ENCODE results near the gene ARHGAP12. TPM values are rescaled to one million over a fixed set of nuclear protein-coding genes. Genes with fewer than 3 reads are reported as not detected.

ARHGAP12 gene
- polyA plus RNA-seq, 1 donor from 2014 or later: 62.6 TPM

GRCh38 chr10:31947144-31947926, 18.7 kb upstream of the ARHGAP12 start:
- H3K27ac ChIP-seq (ENCODE audit: low read length): no peak overlapping the region
- no peaks in the 10 kb centered on the region for H3K9me2 ChIP-seq (ENCODE audit: insufficient read depth, low read length)
- no peaks in the 10 kb centered on the region for H3K36me3 ChIP-seq (ENCODE audit: insufficient read depth, low read length)
- H3K4me2 ChIP-seq (ENCODE audit: low read length): no peak overlapping the region
- H3F3A ChIP-seq (ENCODE audit: insufficient read depth, low read length, poor library complexity, severe bottlenecking): no peaks in the 10 kb centered on the region
- H3K27me3 ChIP-seq (ENCODE audit: insufficient read depth, low read depth, low read length): no peaks in the 10 kb centered on the region
- no peaks in the 10 kb centered on the region for H3K9me3 ChIP-seq (ENCODE audit: low read length)
- no peak overlapping the region for H3K9ac ChIP-seq (ENCODE audit: low read length)
- no peaks in the 10 kb centered on the region for H4K20me1 ChIP-seq (ENCODE audit: insufficient read depth)
- TF ChIP-seq SMC3 (conservative IDR thresholded peaks at IDR 0.05; ENCODE audit: poor library complexity): peak; percentile 38
- TF ChIP-seq POLR2AphosphoS5 (IDR thresholded peaks at IDR 0.05): no peak
- no peak for TF ChIP-seq EZH2 (IDR thresholded peaks at IDR 0.05; ENCODE audit: borderline replicate concordance, insufficient read depth, low read length, poor library complexity, severe bottlenecking)
- TF ChIP-seq CTCF (IDR thresholded peaks at IDR 0.05; ENCODE audit: poor library complexity, severe bottlenecking): peak; percentile 34
- TF ChIP-seq TAF1 (IDR thresholded peaks at IDR 0.05; ENCODE audit: low read depth): no peak
- TF ChIP-seq REST (IDR thresholded peaks at IDR 0.05; ENCODE audit: borderline replicate concordance): no peak
- H2AFZ ChIP-seq (ENCODE audit: low read depth, low read length): no peak overlapping the region
- no peak overlapping the region for H3K4me3 ChIP-seq (ENCODE audit: low read length)
- H3K79me2 ChIP-seq (replicated peaks; ENCODE audit: insufficient read depth, low read length): no peaks in the 10 kb centered on the region

- Histone ChIP-seq H3K4me3 (ENCODE audit: low read length) (no peak overlapping the region), H3F3A (ENCODE audit: insufficient read depth, low read length, poor library complexity, severe bottlenecking) (no peaks in the 10 kb centered on the region), H3K9me2 (ENCODE audit: insufficient read depth, low read length) (no peaks in the 10 kb centered on the region), H3K9me3 (ENCODE audit: low read length) (no peaks in the 10 kb centered on the region), H4K20me1 (ENCODE audit: insufficient read depth) (no peaks in the 10 kb centered on the region), H3K27me3 (ENCODE audit: insufficient read depth, low read depth, low read length) (no peaks in the 10 kb centered on the region), H2AFZ (ENCODE audit: low read depth, low read length) (no peak overlapping the region), H3K4me2 (ENCODE audit: low read length) (no peak overlapping the region), H3K36me3 (ENCODE audit: insufficient read depth, low read length) (no peaks in the 10 kb centered on the region), H3K9ac (ENCODE audit: low read length) (no peak overlapping the region), H3K79me2 (replicated peaks; ENCODE audit: insufficient read depth, low read length) (no peaks in the 10 kb centered on the region), H3K27ac (ENCODE audit: low read length) (no peak overlapping the region)
- TF ChIP-seq MXI1 (conservative IDR thresholded peaks at IDR 0.05; ENCODE audit: poor library complexity, severe bottlenecking): no peak
- TF ChIP-seq POLR2AphosphoS5 (IDR thresholded peaks at IDR 0.05): no peak
- no peak for TF ChIP-seq REST (IDR thresholded peaks at IDR 0.05; ENCODE audit: borderline replicate concordance)
- TF ChIP-seq SMC3 (conservative IDR thresholded peaks at IDR 0.05; ENCODE audit: poor library complexity): no peak
- TF ChIP-seq EP300 (conservative IDR thresholded peaks at IDR 0.05; ENCODE audit: poor library complexity, severe bottlenecking): no peak
- TF ChIP-seq EZH2 (IDR thresholded peaks at IDR 0.05; ENCODE audit: borderline replicate concordance, insufficient read depth, low read length, poor library complexity, severe bottlenecking): no peak
Measured at GRCh38 chr10:31945392-31945791, 16.8 kb upstream of the ARHGAP12 start.

Measured in neural cell (in vitro differentiated cells).